Nephron progenitor cell (in vitro differentiated cells): Measurements from ENCODE around the gene MAN2B2.

Source experiments
- DNase-seq: peaks from one replicate; pipeline ENCODE4 v3.0.0; 2021
- H3K27ac Mint-ChIP-seq: 2 replicates; pipeline ENCODE4 v1.8.0; 2021; ENCODE audit warnings: mild to moderate bottlenecking, moderate library complexity, mixed read lengths
- H3K27me3 Mint-ChIP-seq: 2 replicates; pipeline ENCODE4 v1.8.0; 2021; ENCODE audit warnings: mild to moderate bottlenecking, low read depth, mixed read lengths; ENCODE audit not compliant: poor library complexity
- H3K36me3 Mint-ChIP-seq: 2 replicates; pipeline ENCODE4 v1.8.0; 2021; ENCODE audit warnings: low read depth, mixed read lengths
- H3K4me1 Mint-ChIP-seq: 2 replicates; pipeline ENCODE4 v1.8.0; 2021; ENCODE audit warnings: mixed read lengths
- H3K4me3 Mint-ChIP-seq: 2 replicates; pipeline ENCODE4 v1.8.0; 2021; ENCODE audit warnings: mild to moderate bottlenecking, moderate library complexity, mixed read lengths
- H3K9me3 Mint-ChIP-seq: 2 replicates; pipeline ENCODE4 v1.8.0; 2021; ENCODE audit warnings: mild to moderate bottlenecking, moderate library complexity, mixed read lengths
- CTCF ChIP-seq: fragments of 200-600 bp; sonication (generic); IDR thresholded peaks from 2 replicates; pipeline ENCODE4 v1.5.0; 2021; ENCODE audit warnings: antibody characterized with exemption

Gene MAN2B2

GRCh38 chr4:6584865-6585264 is 9.9 kb downstream of the MAN2B2 start:
- Mint-ChIP-seq H3K27me3 (peaks cover 12% of the 10 kb centered on the region), H3K27ac (no peak overlapping the region), H3K36me3 (peaks cover 22% of the 10 kb centered on the region), H3K4me1 (no peaks in the 10 kb centered on the region), H3K9me3 (peaks cover 10% of the 10 kb centered on the region), H3K4me3 (no peak overlapping the region)
- DNase-seq: no peak
- TF ChIP-seq CTCF: no peak

- Mint-ChIP-seq H3K9me3 (peaks cover 10% of the 10 kb centered on the region), H3K36me3 (peaks cover 12% of the 10 kb centered on the region)
These were observed 11.8 kb downstream of the MAN2B2 start for GRCh38 chr4:6586715-6587325.

GRCh38 chr4:6589444-6589843 is 14.5 kb downstream of the MAN2B2 start:
- Mint-ChIP-seq H3K4me3 (no peak overlapping the region), H3K36me3 (no peaks in the 10 kb centered on the region), H3K27me3 (peaks cover 9% of the 10 kb centered on the region), H3K9me3 (no peaks in the 10 kb centered on the region), H3K4me1 (peaks cover 10% of the 10 kb centered on the region), H3K27ac (no peak overlapping the region)
- DNase-seq: no peak
- TF ChIP-seq CTCF: no peak

More at GRCh38 chr4:6586715-6587325, 11.8 kb downstream of the MAN2B2 start:
- Mint-ChIP-seq H3K27me3 (peaks cover 14% of the 10 kb centered on the region), H3K27ac (no peak overlapping the region), H3K4me1 (peaks cover 7% of the 10 kb centered on the region), H3K4me3 (no peak overlapping the region)
- TF ChIP-seq CTCF: no peak
- no peak for DNase-seq

- Mint-ChIP-seq H3K27ac (peak overlapping the region; percentile 80), H3K4me3 (no peak overlapping the region), H3K27me3 (peaks cover 5% of the 10 kb centered on the region), H3K36me3 (peaks cover 4% of the 10 kb centered on the region), H3K9me3 (no peaks in the 10 kb centered on the region), H3K4me1 (peaks cover 10% of the 10 kb centered on the region)
- DNase-seq: no peak
- TF ChIP-seq CTCF: no peak
These were observed 16.3 kb downstream of the MAN2B2 start for GRCh38 chr4:6591313-6591712.

GRCh38 chr4:6591781-6592180 is 16.8 kb downstream of the MAN2B2 start:
- no peak for DNase-seq
- Mint-ChIP-seq H3K4me1 (peaks cover 10% of the 10 kb centered on the region), H3K9me3 (no peaks in the 10 kb centered on the region), H3K27ac (no peak overlapping the region), H3K27me3 (peaks cover 5% of the 10 kb centered on the region), H3K4me3 (no peak overlapping the region), H3K36me3 (peaks cover 4% of the 10 kb centered on the region)
- TF ChIP-seq CTCF: no peak
